BE2C (cell line): ENCODE data around the gene HEYL.
A peak's percentile ranks its signal among the peaks of the same experiment; 100 is the strongest.

Experiments used
- DNase-seq: peaks from one replicate; pipeline ENCODE4 v3.0.0-alpha.2; 2020
- H3K27me3 ChIP-seq: fragments of 250-450 bp; sonication (Bioruptor Pico); 2 replicates; pipeline ENCODE4 v1.5.1; 2020; ENCODE audit warnings: mild to moderate bottlenecking
- H3K36me3 ChIP-seq: fragments of 250-450 bp; sonication (Bioruptor Pico); 2 replicates; pipeline ENCODE4 v1.5.1; 2020; ENCODE audit warnings: mild to moderate bottlenecking
- H3K4me1 ChIP-seq: fragments of 250-450 bp; sonication (Bioruptor Pico); 2 replicates; pipeline ENCODE4 v1.5.1; 2020
- H3K4me3 ChIP-seq: 2 replicates; pipeline ENCODE4 v1.5.1; 2011; ENCODE audit warnings: low read depth, low read length
- H3K9me3 ChIP-seq: fragments of 250-450 bp; sonication (Bioruptor Pico); 2 replicates; pipeline ENCODE4 v1.5.1; 2020
- TF ChIP-seq, protein P1 (sequence below): IDR thresholded peaks from 2 replicates; pipeline ENCODE4 v1.5.1; 2012; ENCODE audit warnings: mild to moderate bottlenecking, low read depth, low read length

The HEYL gene

DNA sequence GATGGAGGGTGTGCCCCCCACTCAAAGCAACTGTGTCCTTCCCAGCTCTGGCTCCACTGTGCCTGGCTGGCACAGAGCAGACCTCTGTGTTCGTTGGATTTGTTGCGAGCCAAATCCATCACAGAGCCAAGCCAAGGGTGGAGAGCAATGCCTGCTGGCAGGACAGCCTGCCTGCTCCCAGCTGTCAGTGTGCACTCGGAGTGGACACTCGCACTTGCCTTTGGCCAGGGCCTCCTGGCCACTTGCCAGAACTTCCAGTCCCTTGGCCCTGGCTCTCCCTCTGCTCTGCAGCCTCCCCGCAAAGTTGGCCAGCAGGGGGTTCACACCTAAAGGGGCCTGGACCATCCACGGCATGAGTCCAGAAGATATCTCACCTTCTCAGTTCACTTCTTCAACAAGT, 16.4 kb downstream of the HEYL start:
- no peak for DNase-seq
- TF ChIP-seq, protein P1, sequence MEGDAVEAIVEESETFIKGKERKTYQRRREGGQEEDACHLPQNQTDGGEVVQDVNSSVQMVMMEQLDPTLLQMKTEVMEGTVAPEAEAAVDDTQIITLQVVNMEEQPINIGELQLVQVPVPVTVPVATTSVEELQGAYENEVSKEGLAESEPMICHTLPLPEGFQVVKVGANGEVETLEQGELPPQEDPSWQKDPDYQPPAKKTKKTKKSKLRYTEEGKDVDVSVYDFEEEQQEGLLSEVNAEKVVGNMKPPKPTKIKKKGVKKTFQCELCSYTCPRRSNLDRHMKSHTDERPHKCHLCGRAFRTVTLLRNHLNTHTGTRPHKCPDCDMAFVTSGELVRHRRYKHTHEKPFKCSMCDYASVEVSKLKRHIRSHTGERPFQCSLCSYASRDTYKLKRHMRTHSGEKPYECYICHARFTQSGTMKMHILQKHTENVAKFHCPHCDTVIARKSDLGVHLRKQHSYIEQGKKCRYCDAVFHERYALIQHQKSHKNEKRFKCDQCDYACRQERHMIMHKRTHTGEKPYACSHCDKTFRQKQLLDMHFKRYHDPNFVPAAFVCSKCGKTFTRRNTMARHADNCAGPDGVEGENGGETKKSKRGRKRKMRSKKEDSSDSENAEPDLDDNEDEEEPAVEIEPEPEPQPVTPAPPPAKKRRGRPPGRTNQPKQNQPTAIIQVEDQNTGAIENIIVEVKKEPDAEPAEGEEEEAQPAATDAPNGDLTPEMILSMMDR: no peak
- no peak overlapping the region for H3K4me3 ChIP-seq
- H3K9me3 ChIP-seq: no peaks in the 10 kb centered on the region
- no peaks in the 10 kb centered on the region for H3K36me3 ChIP-seq
- H3K27me3 ChIP-seq: no peaks in the 10 kb centered on the region
- peaks cover 17% of the 10 kb centered on the region for H3K4me1 ChIP-seq

DNA sequence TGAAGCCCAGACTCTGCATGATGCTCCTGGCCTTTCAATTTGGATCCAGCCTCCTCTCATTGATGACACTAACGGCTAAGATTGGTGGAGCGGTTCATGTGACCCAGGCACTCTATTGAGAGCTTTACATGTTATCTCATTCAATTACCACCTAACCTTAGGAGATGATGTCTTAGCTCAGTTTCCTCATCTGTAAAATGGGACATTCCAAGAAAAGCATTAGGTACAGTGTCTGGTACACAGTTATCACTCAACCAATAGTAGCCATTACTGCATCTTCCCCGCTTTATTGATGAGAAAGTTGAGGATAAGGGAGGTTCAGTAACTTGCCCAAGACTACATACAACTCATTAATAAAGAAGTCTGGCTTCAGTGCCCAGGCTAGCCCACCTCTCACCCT, 17.0 kb downstream of the HEYL start:
- no peak overlapping the region for H3K4me3 ChIP-seq
- H3K27me3 ChIP-seq: no peaks in the 10 kb centered on the region
- no peaks in the 10 kb centered on the region for H3K36me3 ChIP-seq
- peaks cover 20% of the 10 kb centered on the region for H3K4me1 ChIP-seq
- TF ChIP-seq, protein P1: no peak
- H3K9me3 ChIP-seq: no peaks in the 10 kb centered on the region
- no peak for DNase-seq

DNA sequence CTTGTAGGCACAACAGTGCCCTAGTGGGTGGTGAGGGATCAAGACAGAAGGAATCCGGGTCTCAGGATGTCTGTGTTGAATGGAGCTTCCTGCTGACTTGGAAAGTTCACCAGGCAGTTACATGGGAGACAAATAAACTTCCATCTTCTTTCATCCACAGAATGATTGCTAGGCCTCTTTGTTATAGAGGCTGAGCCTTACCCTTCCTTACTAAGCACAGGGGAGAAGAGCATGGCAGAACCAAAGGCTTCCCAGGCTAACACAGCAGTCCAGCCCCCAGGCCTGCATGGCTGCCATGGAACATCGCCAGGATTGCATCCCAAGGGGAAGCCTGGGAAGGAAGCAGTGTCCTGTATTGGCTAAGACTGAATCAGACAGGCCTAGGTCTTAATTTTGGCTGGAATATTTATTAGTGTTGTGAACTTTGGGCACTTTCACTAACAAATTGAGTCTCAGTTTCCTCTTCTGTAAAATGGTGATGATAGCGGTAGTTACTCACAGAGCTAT, 18.7 kb downstream of the HEYL start:
- TF ChIP-seq, protein P1: no peak
- peaks cover 7% of the 10 kb centered on the region for H3K4me1 ChIP-seq
- peak; percentile 42 for DNase-seq
- H3K4me3 ChIP-seq: no peak overlapping the region
- no peaks in the 10 kb centered on the region for H3K9me3 ChIP-seq
- no peaks in the 10 kb centered on the region for H3K27me3 ChIP-seq
- no peaks in the 10 kb centered on the region for H3K36me3 ChIP-seq

DNA sequence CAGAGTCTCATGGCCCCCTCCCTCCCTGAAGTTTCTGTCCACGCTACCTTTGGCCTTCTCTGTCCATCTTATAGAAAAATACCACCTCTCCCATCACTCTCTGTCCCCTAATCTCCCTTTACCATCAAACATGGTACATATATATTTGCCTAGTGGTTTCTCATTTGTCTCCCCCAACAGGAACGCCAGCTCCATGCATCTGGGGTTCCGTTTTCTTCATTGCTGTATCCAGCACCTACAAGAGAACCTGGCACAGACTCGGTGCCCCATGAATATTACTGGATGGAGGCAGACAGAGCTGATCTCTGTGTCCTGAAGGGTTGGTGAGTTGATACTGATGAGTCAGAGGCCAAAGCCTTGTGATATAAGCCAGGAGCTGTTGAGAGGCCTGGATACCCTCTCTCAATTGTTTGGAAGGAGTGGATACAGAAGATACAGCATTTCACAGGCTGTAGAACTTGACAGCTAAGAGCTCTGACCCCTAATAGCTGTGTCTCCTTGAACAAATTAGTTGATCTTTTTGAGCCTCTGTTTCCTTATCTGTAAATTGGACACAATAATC, 21.9 kb downstream of the HEYL start:
- no peaks in the 10 kb centered on the region for H3K9me3 ChIP-seq
- TF ChIP-seq, protein P1: no peak
- no peak overlapping the region for H3K4me3 ChIP-seq
- H3K4me1 ChIP-seq: peaks cover 3% of the 10 kb centered on the region; the same call in 1 of the 2 replicates
- H3K36me3 ChIP-seq: no peaks in the 10 kb centered on the region
- no peak for DNase-seq
- no peaks in the 10 kb centered on the region for H3K27me3 ChIP-seq

DNA sequence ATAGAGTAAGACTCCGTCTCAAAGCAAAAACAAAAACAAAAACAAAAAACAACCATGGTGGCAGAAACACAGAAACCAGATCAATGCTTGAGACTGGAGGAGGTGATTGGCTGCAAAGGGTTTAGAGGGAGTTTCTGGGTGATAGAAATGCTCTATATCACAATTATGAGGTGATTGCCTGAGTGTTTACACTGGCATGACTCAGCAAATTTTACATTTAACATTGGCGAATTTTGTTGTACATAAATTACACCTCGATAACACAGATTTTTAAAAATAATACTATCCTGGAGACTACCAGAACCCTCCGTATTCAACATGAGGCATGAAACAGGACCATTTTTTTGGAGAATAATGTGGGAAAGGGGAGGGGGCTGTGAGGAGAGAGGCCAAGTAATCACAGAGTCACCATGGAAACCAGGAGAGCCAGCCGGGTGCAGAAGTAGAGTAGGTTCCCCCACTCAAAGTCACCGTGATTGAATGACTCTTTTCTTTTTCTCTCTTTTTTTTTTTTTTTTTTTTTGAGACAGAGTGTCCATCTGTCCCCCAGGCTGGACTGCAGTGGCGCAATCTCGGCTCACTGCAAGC, 24.3 kb downstream of the HEYL start:
- Histone ChIP-seq H3K9me3 (no peaks in the 10 kb centered on the region), H3K36me3 (no peaks in the 10 kb centered on the region), H3K4me1 (peaks cover 3% of the 10 kb centered on the region; the same call in 1 of the 2 replicates), H3K4me3 (no peak overlapping the region), H3K27me3 (no peaks in the 10 kb centered on the region)
- no peak for DNase-seq
- TF ChIP-seq, protein P1: no peak

DNA sequence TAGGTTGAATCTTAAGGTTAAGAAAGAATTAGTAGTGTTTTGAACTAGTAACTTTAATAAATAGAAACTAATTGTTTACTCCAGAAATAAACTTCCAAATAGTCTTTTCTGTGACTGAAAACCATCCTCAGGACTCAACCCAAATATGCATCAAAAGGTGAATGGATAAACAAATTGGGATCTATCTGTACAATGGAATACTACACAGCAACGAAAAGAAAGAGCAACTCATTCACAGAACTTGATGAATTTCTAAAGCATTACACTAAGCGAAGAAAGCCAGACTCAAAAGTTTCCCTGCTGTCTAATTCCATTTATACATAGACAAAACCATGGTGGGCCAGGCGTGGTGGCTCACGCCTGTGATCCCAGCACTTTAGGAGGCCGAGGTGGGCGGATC, 25.0 kb downstream of the HEYL start:
- DNase-seq: no peak
- H3K36me3 ChIP-seq: no peaks in the 10 kb centered on the region
- no peak overlapping the region for H3K4me3 ChIP-seq
- H3K9me3 ChIP-seq: no peaks in the 10 kb centered on the region
- peaks cover 3% of the 10 kb centered on the region; the same call in 1 of the 2 replicates for H3K4me1 ChIP-seq
- TF ChIP-seq, protein P1: no peak
- no peaks in the 10 kb centered on the region for H3K27me3 ChIP-seq
